DND-41 (cell line): ENCODE measurements around the gene FGG.
A peak's percentile ranks its signal among the peaks of the same experiment; 100 is the strongest.

Source experiments
- CTCF ChIP-seq: IDR thresholded peaks from 2 replicates; pipeline ENCODE4 v1.5.1; 2012; ENCODE audit warnings: borderline replicate concordance, low read length, moderate library complexity, mild to moderate bottlenecking; ENCODE audit not compliant: poor library complexity, severe bottlenecking; ENCODE audit errors: extremely low read depth
- EZH2 ChIP-seq: IDR thresholded peaks from 3 replicates; pipeline ENCODE4 v1.6.1; 2012; ENCODE audit warnings: borderline replicate concordance, low read depth, mild to moderate bottlenecking, moderate library complexity, low read length, inconsistent platforms; ENCODE audit not compliant: severe bottlenecking

- TF ChIP-seq EZH2, result no peak
- peak; percentile 70 for TF ChIP-seq CTCF
Measured at GRCh38 chr4:154622598-154622997, 10.1 kb upstream of the FGG start.
